HEK293T (cell line): ENCODE measurements around the gene CDH4.

ENCODE experiments used
- ARNT ChIP-seq: fragments of 450-650 bp; IDR thresholded peaks from 2 replicates; pipeline ENCODE4 v1.6.1; 2017; ENCODE audit warnings: mild to moderate bottlenecking
- FOXA1 ChIP-seq: fragments of 450-650 bp; IDR thresholded peaks from 2 replicates; pipeline ENCODE4 v1.6.1; 2016; ENCODE audit warnings: mild to moderate bottlenecking
- FOXM1 ChIP-seq: fragments of 450-650 bp; IDR thresholded peaks from 2 replicates; pipeline ENCODE4 v1.6.1; 2017; ENCODE audit warnings: mild to moderate bottlenecking, borderline replicate concordance
- LEF1 ChIP-seq: fragments of 450-650 bp; IDR thresholded peaks from 2 replicates; pipeline ENCODE4 v1.6.1; 2017; ENCODE audit warnings: mild to moderate bottlenecking, borderline replicate concordance
- ZNF384 ChIP-seq: fragments of 450-650 bp; IDR thresholded peaks from 2 replicates; pipeline ENCODE4 v1.6.1; 2016

DNA sequence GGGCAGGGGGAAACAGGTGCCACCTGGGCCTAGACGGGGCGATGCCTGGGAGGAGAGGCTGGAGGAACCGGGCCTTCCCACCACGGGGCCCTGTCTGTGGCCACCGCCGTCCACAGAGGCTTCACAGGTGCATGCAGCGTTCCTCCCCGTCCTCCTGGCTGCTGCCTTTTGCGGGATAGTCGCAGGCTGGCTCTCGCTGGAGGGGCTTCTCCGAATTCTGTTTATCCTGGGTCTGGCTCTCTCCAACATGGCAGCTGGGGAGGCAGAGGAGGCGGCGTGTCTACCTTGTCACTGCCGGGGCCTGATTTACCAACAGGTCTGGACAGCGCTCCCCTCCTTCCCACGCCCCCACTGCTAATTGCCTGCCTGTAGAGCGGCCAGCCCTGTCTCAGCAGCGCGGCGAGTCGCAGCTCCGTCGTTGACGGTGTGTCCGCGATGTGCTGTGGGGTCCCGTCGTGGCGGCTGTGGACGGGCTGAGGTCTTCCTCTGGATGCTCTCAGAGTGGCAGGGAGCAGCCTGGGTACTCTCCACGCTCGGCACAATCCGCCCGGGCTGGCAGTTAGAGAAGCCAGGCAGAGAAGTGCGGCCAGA, 550.8 kb downstream of the CDH4 start:
- TF ChIP-seq ARNT, result no peak
- TF ChIP-seq FOXM1, result no peak
- TF ChIP-seq ZNF384, result no peak
- no peak for TF ChIP-seq FOXA1
- TF ChIP-seq LEF1, result no peak
